Endothelial cell of umbilical vein (primary cell): ENCODE results near the gene NELL2. TPM values are rescaled to one million over a fixed set of nuclear protein-coding genes. Genes with fewer than 3 reads are reported as not detected.

Experiments used
- BruUV-seq: library from RNA; stranded (reverse); fragments of 400-500 nt; replicated peaks from 2 replicates; lab custom pipeline; 2021; lab: Mats Ljungman, UMichigan
- CTCF ChIA-PET: fragments of 300-600, 350-600 bp; sonication (Branson Sonifier 250); formaldehyde crosslinking; loops from one replicate; lab custom pipeline; 2021; ENCODE audit warnings: antibody characterized with exemption, inconsistent platforms; lab: Charles Lee
- POLR2A ChIA-PET: fragments of 300-600, 350-600 bp; sonication (Branson Sonifier 250); formaldehyde crosslinking; loops from one replicate; lab custom pipeline; 2021; ENCODE audit warnings: antibody characterized with exemption, inconsistent platforms; lab: Charles Lee
- DNase-seq: peaks from one replicate; pipeline ENCODE4 v3.0.0-alpha.2; 2011; ENCODE audit warnings: low read depth, low spot score
- FAIRE-seq: peaks from 2 replicates; lab custom pipeline; 2011; peaks lifted over from hg19 to GRCh38; lab: Jason Lieb, UNC
- H2AFZ ChIP-seq: 2 replicates; pipeline ENCODE4 v1.6.0; 2012; ENCODE audit warnings: low read depth, low read length, control low read depth, inconsistent platforms
- H3K27ac ChIP-seq: 2 replicates; pipeline ENCODE4 v1.5.1; 2011; ENCODE audit warnings: low read depth, mild to moderate bottlenecking, control low read depth, low read length, moderate library complexity; ENCODE audit not compliant: insufficient read depth
- H3K27me3 ChIP-seq, 2 experiments: 2 replicates each; pipeline versions ENCODE4 v1.6.0 to v1.6.1; 2011; ENCODE audit warnings: low read length in 2 of 2, mixed read lengths in 1 of 2; ENCODE audit not compliant: control insufficient read depth in 2 of 2, insufficient read depth in 2 of 2
- H3K36me3 ChIP-seq, 2 experiments: 2 replicates in 1 of 2; 3 replicates in 1 of 2; pipeline ENCODE4 v1.5.1; 2011; ENCODE audit warnings: low read length in 2 of 2, mild to moderate bottlenecking in 1 of 2, moderate library complexity in 1 of 2; ENCODE audit not compliant: control insufficient read depth in 2 of 2, insufficient read depth in 2 of 2; ENCODE audit errors: extremely low read depth in 1 of 2
- H3K4me1 ChIP-seq: 3 replicates; pipeline ENCODE4 v1.5.1; 2011; ENCODE audit warnings: mild to moderate bottlenecking, low read length; ENCODE audit not compliant: control insufficient read depth, insufficient read depth; ENCODE audit errors: extremely low read depth
- H3K4me2 ChIP-seq: 2 replicates; pipeline ENCODE4 v1.6.1; 2011; ENCODE audit warnings: low read length, control low read depth, mixed read lengths; ENCODE audit not compliant: insufficient read depth
- H3K4me3 ChIP-seq, 3 experiments: fragments of 200-600 bp in 1 of 3; sonication (generic), shearing (Covaris generic) in 1 of 3; replicated peaks in 1 of 3; 2 replicates each; pipeline ENCODE4 v1.5.1; 2011 to 2016; ENCODE audit warnings: control low read depth in 3 of 3, low read length in 3 of 3, mild to moderate bottlenecking in 2 of 3, inconsistent platforms in 1 of 3, low read depth in 1 of 3, moderate library complexity in 1 of 3; ENCODE audit not compliant: insufficient read depth in 1 of 3
- H3K79me2 ChIP-seq: 2 replicates; pipeline ENCODE4 v1.6.0; 2012; ENCODE audit warnings: low read length, inconsistent platforms; ENCODE audit not compliant: control insufficient read depth, insufficient read depth
- H3K9ac ChIP-seq: replicated peaks from 2 replicates; pipeline ENCODE3; 2011; ENCODE audit warnings: low read length, control low read depth; ENCODE audit not compliant: insufficient read depth; ENCODE audit errors: extremely low read depth
- H3K9me1 ChIP-seq: replicated peaks from 3 replicates; pipeline ENCODE4 v1.6.0; 2011; ENCODE audit warnings: mild to moderate bottlenecking, low read length; ENCODE audit not compliant: control insufficient read depth, insufficient read depth; ENCODE audit errors: extremely low read depth
- H3K9me3 ChIP-seq: replicated peaks from 2 replicates; pipeline ENCODE4 v1.5.1; 2012; ENCODE audit warnings: low read length, inconsistent platforms; ENCODE audit not compliant: control insufficient read depth, insufficient read depth
- H4K20me1 ChIP-seq: replicated peaks from 2 replicates; pipeline ENCODE3; 2011; ENCODE audit warnings: mild to moderate bottlenecking, low read length; ENCODE audit not compliant: control insufficient read depth, insufficient read depth; ENCODE audit errors: extremely low read depth
- CTCF ChIP-seq, 2 donors: IDR thresholded peaks; 1 replicate in 1 of 2; 2 replicates in 1 of 2; pipeline ENCODE4 v1.5.1; 2011; ENCODE audit warnings: low read length in 2 of 2, mild to moderate bottlenecking in 2 of 2, moderate library complexity in 2 of 2, control low read depth in 1 of 2, inconsistent platforms in 1 of 2, low read depth in 1 of 2; ENCODE audit not compliant: insufficient read depth in 1 of 2; ENCODE audit errors: extremely low read depth in 1 of 2
- EZH2 ChIP-seq: IDR thresholded peaks from 2 replicates; pipeline ENCODE4 v1.6.1; 2012; ENCODE audit warnings: borderline replicate concordance, low read depth, mild to moderate bottlenecking, moderate library complexity, low read length, inconsistent platforms; ENCODE audit not compliant: severe bottlenecking
- FOS ChIP-seq: IDR thresholded peaks from 2 replicates; pipeline ENCODE4 v1.6.1; 2011; ENCODE audit warnings: mild to moderate bottlenecking, low read length, moderate library complexity, borderline replicate concordance; ENCODE audit not compliant: insufficient read depth
- GATA2 ChIP-seq: IDR thresholded peaks from 2 replicates; pipeline ENCODE4 v1.7.0; 2011; ENCODE audit warnings: low read depth, mild to moderate bottlenecking, moderate library complexity, mixed read lengths, low read length; ENCODE audit not compliant: insufficient read length, insufficient read depth
- JUN ChIP-seq: IDR thresholded peaks from 2 replicates; pipeline ENCODE4 v1.6.1; 2011; ENCODE audit warnings: borderline replicate concordance, low read depth; ENCODE audit not compliant: insufficient read length, insufficient read depth
- MAX ChIP-seq: IDR thresholded peaks from 2 replicates; pipeline ENCODE4 v1.6.1; 2011; ENCODE audit not compliant: insufficient read depth, insufficient read length
- POLR2A ChIP-seq: IDR thresholded peaks from 2 replicates; pipeline ENCODE4 v1.6.1; 2012; ENCODE audit warnings: low read depth, mild to moderate bottlenecking, control low read depth, low read length
- POLR2AphosphoS5 ChIP-seq: IDR thresholded peaks from 2 replicates; pipeline ENCODE4 v1.6.1; 2012; ENCODE audit warnings: low read depth, mild to moderate bottlenecking, control low read depth, low read length, moderate library complexity; ENCODE audit not compliant: insufficient read depth
- dilution Hi-C: fragments of 300-500 bp; cut with MboI; formaldehyde crosslinking; loops from one replicate; pipeline ENCODE4 v1.15.0; 2019; ENCODE audit warnings: low sequenced_read_pairs; ENCODE audit not compliant: extremely low pct_ligation_motif_present
- intact Hi-C: fragments of 100-400 bp; cut with micrococcal nuclease; formaldehyde crosslinking; loops from one replicate; pipeline ENCODE4 v1.10.0; 2022
- polyA plus RNA-seq, 4 experiments: library from polyadenylated mRNA; depleted of rRNA in 3 of 4; stranded (reverse) in 3 of 4; unstranded in 1 of 4; fragments of >200 nt; gene quantifications; 2 replicates each; pipeline versions ENCODE4 v1.2.1 to v1.2.3, GENCODE V29; 2011 to 2012; ENCODE audit warnings: missing spikeins in 1 of 4
- total RNA-seq: library from RNA; stranded (reverse); gene quantifications from 2 replicates; pipeline ENCODE4 v1.2.3, GENCODE V29; 2021

NELL2 gene
- total and polyA plus RNA-seq, 2 donors (not counting 3 experiments of a cell fraction or from before 2014, with no cell fraction given): 0.11 to 0.49 TPM

GRCh38 chr12:44869503-44869902 lies 6.6 kb downstream of the NELL2 start:
- H3K27ac ChIP-seq: no peak overlapping the region
- H3K4me3 ChIP-seq: no peak overlapping the region
- H3K9me3 ChIP-seq: no peaks in the 10 kb centered on the region
- no peak for TF ChIP-seq FOS
- TF ChIP-seq JUN: no peak
- no peak for TF ChIP-seq EZH2
- TF ChIP-seq CTCF (IDR thresholded peaks at IDR 0.05; ENCODE audit: extremely low read depth in 1 of 2, insufficient read depth in 1 of 2, low read depth in 1 of 2, low read length in 2 of 2): no peak
- TF ChIP-seq POLR2A: no peak
- no peak for TF ChIP-seq GATA2
- H3K36me3 ChIP-seq: no peaks in the 10 kb centered on the region
- H2AFZ ChIP-seq: no peak overlapping the region
- no peaks in the 10 kb centered on the region for H3K4me1 ChIP-seq
- intact Hi-C loops: no loop called here
- H3K9me1 ChIP-seq: no peaks in the 10 kb centered on the region
- DNase-seq (no peak), FAIRE-seq (no peak)
- no TSS peak for BruUV-seq
- H3K79me2 ChIP-seq: no peaks in the 10 kb centered on the region
- peaks cover 5 to 14% of the 10 kb centered on the region in 2 experiments for H3K27me3 ChIP-seq
- no peak overlapping the region for H3K9ac ChIP-seq
- CTCF ChIA-PET: interaction anchor here (1.0 kb wide), 1 partner anchor 27 kb away, joined by 3 read pairs; no protein-coding TSS in a partner anchor
- H4K20me1 ChIP-seq: no peaks in the 10 kb centered on the region
- dilution Hi-C loops: no loop called here
- H3K4me2 ChIP-seq: no peak overlapping the region
- POLR2A ChIA-PET: no interaction called here

GRCh38 chr12:44863867-44864266 lies 12.2 kb downstream of the NELL2 start:
- no peaks in the 10 kb centered on the region for H3K9me3 ChIP-seq
- no peak overlapping the region for H3K27ac ChIP-seq
- H3K9me1 ChIP-seq: no peaks in the 10 kb centered on the region
- no peak overlapping the region for H3K9ac ChIP-seq
- dilution Hi-C loops: no loop called here
- no peaks in the 10 kb centered on the region for H3K79me2 ChIP-seq
- H4K20me1 ChIP-seq: no peaks in the 10 kb centered on the region
- H3K4me1 ChIP-seq: no peaks in the 10 kb centered on the region
- BruUV-seq: no TSS peak
- no peak overlapping the region for H3K4me3 ChIP-seq
- H3K4me2 ChIP-seq: no peak overlapping the region
- ChIA-PET CTCF (interaction anchor here (1.2 kb wide), 2 partner anchors 9 to 85 kb away, joined by 3 read pairs; no protein-coding TSS in a partner anchor), POLR2A (no interaction called here)
- H3K36me3 ChIP-seq: no peaks in the 10 kb centered on the region
- H3K27me3 ChIP-seq: no peaks in the 10 kb centered on the region
- TF ChIP-seq MAX (no peak), POLR2AphosphoS5 (no peak), EZH2 (no peak)
- intact Hi-C loops: no loop called here
- no peak overlapping the region for H2AFZ ChIP-seq
- no peak for DNase-seq
- no peak for FAIRE-seq
